ENCODE data around the gene MT1F.

- TF ChIP-seq CTCF (IDR thresholded peaks at IDR 0.05; ENCODE audit: insufficient read depth, low read length, poor library complexity, severe bottlenecking) = no peak
- no peak for TF ChIP-seq EZH2phosphoT487 (conservative IDR thresholded peaks at IDR 0.05; ENCODE audit: low read length)
These were observed 10.1 kb downstream of the MT1F start, which contains the start of gene MT1G for GRCh38 chr16:56667581-56668571.
